GM12878 (cell line): Measurements from ENCODE around the gene CSNK1A1. TPM values are rescaled to one million over a fixed set of nuclear protein-coding genes. Genes with fewer than 3 reads are reported as not detected.

ENCODE experiments used
- ATAC-seq: fragments of 200-7000 bp; cut with Tn5 transposase; 3 replicates; pipeline ENCODE4 v1.9.1; 2020; ENCODE audit warnings: mild to moderate bottlenecking, moderate library complexity
- BruUV-seq: library from RNA; stranded (reverse); fragments of 400-500 nt; replicated peaks from 2 replicates; lab custom pipeline; 2021; lab: Mats Ljungman, UMichigan
- CTCF ChIA-PET: fragments of 300-600 bp; sonication (Branson Sonifier 250); formaldehyde crosslinking; extraction: SDS; loops from one replicate; lab custom pipeline; 2021; ENCODE audit warnings: inconsistent platforms; lab: Yijun Ruan, JAX
- POLR2A ChIA-PET: fragments of 350-600 bp; formaldehyde crosslinking; extraction: SDS; loops from one replicate; lab custom pipeline; 2021; ENCODE audit warnings: inconsistent platforms; lab: Charles Lee
- RAD21 ChIA-PET: fragments of 300-600 bp; sonication (Branson Sonifier 250); formaldehyde crosslinking; loops from one replicate; lab custom pipeline; 2023; ENCODE audit warnings: antibody characterized with exemption; ENCODE audit not compliant: unreplicated experiment; lab: Charles Lee
- SMC1A ChIA-PET: fragments of 300-600 bp; sonication (Branson Sonifier 250); formaldehyde crosslinking; loops from one replicate; lab custom pipeline; 2023; ENCODE audit not compliant: unreplicated experiment, uncharacterized antibody; lab: Charles Lee
- DNase-seq: peaks from one replicate; pipeline ENCODE4 v3.0.0-alpha.2; 2011; ENCODE audit warnings: low read depth, low spot score
- FAIRE-seq: peaks from 3 replicates; lab custom pipeline; 2011; peaks lifted over from hg19 to GRCh38; lab: Jason Lieb, UNC
- H2AFZ ChIP-seq: 2 replicates; pipeline ENCODE4 v1.6.0; 2011; ENCODE audit warnings: low read depth, low read length, control low read depth; ENCODE audit not compliant: control insufficient read depth
- H3K27ac ChIP-seq: 2 replicates; pipeline ENCODE4 v1.5.1; 2011; ENCODE audit warnings: control low read depth; ENCODE audit not compliant: control insufficient read depth, insufficient read depth
- H3K27me3 ChIP-seq, 2 experiments: replicated peaks in 1 of 2; 2 replicates each; pipeline versions ENCODE4 v1.6.0 to v1.6.1; 2011; ENCODE audit warnings: low read length in 1 of 2; ENCODE audit not compliant: control insufficient read depth in 2 of 2, insufficient read depth in 2 of 2
- H3K36me3 ChIP-seq, 2 experiments: 2 replicates each; pipeline ENCODE4 v1.5.1; 2011; ENCODE audit warnings: low read length in 1 of 2; ENCODE audit not compliant: control insufficient read depth in 2 of 2, insufficient read depth in 2 of 2
- H3K4me1 ChIP-seq: 2 replicates; pipeline ENCODE4 v1.6.1; 2011; ENCODE audit warnings: mild to moderate bottlenecking, low read length, moderate library complexity, mixed read lengths; ENCODE audit not compliant: control insufficient read depth, insufficient read depth
- H3K4me2 ChIP-seq: 2 replicates; pipeline ENCODE4 v1.6.0; 2011; ENCODE audit warnings: control low read depth; ENCODE audit not compliant: control insufficient read depth, insufficient read depth
- H3K4me3 ChIP-seq: fragments of 200-600 bp; sonication (generic); 2 replicates; pipeline ENCODE4 v1.5.1; 2016
- H3K79me2 ChIP-seq: 2 replicates; pipeline ENCODE4 v1.6.0; 2011; ENCODE audit warnings: low read length; ENCODE audit not compliant: control insufficient read depth, insufficient read depth
- H3K9ac ChIP-seq: 2 replicates; pipeline ENCODE4 v1.8.0; 2011; ENCODE audit warnings: low read length, control low read depth, mixed read lengths; ENCODE audit not compliant: control insufficient read depth, insufficient read depth
- H3K9me3 ChIP-seq: replicated peaks from 3 replicates; pipeline ENCODE4 v1.5.1; 2011; ENCODE audit warnings: mild to moderate bottlenecking, low read length; ENCODE audit not compliant: control insufficient read depth, insufficient read depth
- H4K20me1 ChIP-seq: 2 replicates; pipeline ENCODE4 v1.6.0; 2011; ENCODE audit not compliant: control insufficient read depth, insufficient read depth
- BHLHE40 ChIP-seq, 2 experiments: fragments of 450-650 bp in 1 of 2; IDR thresholded peaks; 2 replicates each; pipeline ENCODE4 v1.6.1; 2011 to 2017; ENCODE audit warnings: low read depth in 2 of 2, borderline replicate concordance in 1 of 2, improper control_type of control experiment in 1 of 2, low read length in 1 of 2, mild to moderate bottlenecking in 1 of 2
- CBX3 ChIP-seq: fragments of 200-600 bp; sonication (generic); IDR thresholded peaks from 2 replicates; pipeline ENCODE4 v1.6.1; 2016; ENCODE audit warnings: low read depth, borderline replicate concordance
- CEBPB ChIP-seq, 2 experiments: fragments of 150-350 bp in 1 of 2; IDR thresholded peaks; 2 replicates each; pipeline ENCODE4 v1.6.1; 2012 to 2014; ENCODE audit warnings: low read depth in 2 of 2, low read length in 2 of 2, borderline replicate concordance in 1 of 2, inconsistent platforms in 1 of 2
- DPF2 ChIP-seq: fragments of 450-650 bp; IDR thresholded peaks from 2 replicates; pipeline ENCODE4 v1.6.1; 2017; ENCODE audit warnings: mild to moderate bottlenecking
- EZH2 ChIP-seq: IDR thresholded peaks from 2 replicates; pipeline ENCODE4 v1.6.1; 2012; ENCODE audit warnings: low read depth, mild to moderate bottlenecking, control low read depth, inconsistent platforms, low read length, borderline replicate concordance; ENCODE audit not compliant: control insufficient read depth
- FOS ChIP-seq: IDR thresholded peaks from 3 replicates; pipeline ENCODE4 v1.6.1; 2011; ENCODE audit warnings: borderline replicate concordance; ENCODE audit not compliant: insufficient read length; ENCODE audit errors: extremely low read depth
- GABPA ChIP-seq: IDR thresholded peaks from 2 replicates; pipeline ENCODE4 v1.6.1; 2014; ENCODE audit warnings: antibody characterized with exemption, low read depth, mild to moderate bottlenecking, inconsistent platforms
- IRF5 ChIP-seq: fragments of 450-650 bp; IDR thresholded peaks from 2 replicates; pipeline ENCODE4 v1.6.1; 2017; ENCODE audit warnings: borderline replicate concordance
- MAX ChIP-seq: IDR thresholded peaks from 2 replicates; pipeline ENCODE4 v1.6.1; 2012; ENCODE audit warnings: low read depth, low read length, improper control_type of control experiment
- MTA3 ChIP-seq: IDR thresholded peaks from 2 replicates; pipeline ENCODE4 v1.6.1; 2012; ENCODE audit warnings: low read length, inconsistent platforms, borderline replicate concordance
- MXI1 ChIP-seq: fragments of 150-350 bp; IDR thresholded peaks from 2 replicates; pipeline ENCODE4 v1.6.1; 2011; ENCODE audit warnings: low read depth, mild to moderate bottlenecking, inconsistent platforms, low read length, improper control_type of control experiment
- POLR2A ChIP-seq: IDR thresholded peaks from 2 replicates; pipeline ENCODE4 v1.6.1; 2011; ENCODE audit warnings: low read depth, mild to moderate bottlenecking, low read length
- PRDM15 ChIP-seq: fragments of 450-650 bp; formaldehyde crosslinking; IDR thresholded peaks from 2 replicates; pipeline ENCODE4 v1.4.0; 2020; ENCODE audit warnings: mild to moderate bottlenecking, moderate library complexity
- RB1 ChIP-seq: fragments of 450-650 bp; formaldehyde crosslinking; IDR thresholded peaks from 2 replicates; pipeline ENCODE4 v1.6.1; 2017; ENCODE audit warnings: mild to moderate bottlenecking, borderline replicate concordance
- SMAD1 ChIP-seq: fragments of 450-650 bp; IDR thresholded peaks from 2 replicates; pipeline ENCODE4 v1.6.1; 2018; ENCODE audit warnings: mild to moderate bottlenecking, low read depth; ENCODE audit not compliant: partially characterized antibody
- SMARCA5 ChIP-seq: fragments of 450-650 bp; IDR thresholded peaks from 2 replicates; pipeline ENCODE4 v1.6.1; 2017; ENCODE audit warnings: mild to moderate bottlenecking
- SUPT20H ChIP-seq: IDR thresholded peaks from 2 replicates; pipeline ENCODE4 v1.6.1; 2011; ENCODE audit warnings: low read depth, mild to moderate bottlenecking, low read length, moderate library complexity, borderline replicate concordance; ENCODE audit not compliant: control insufficient read depth
- WGBS: methylation state at CpG from one replicate; pipeline ENCODE4 v1.1.6; 2016; ENCODE audit warnings: low lambda C conversion rate; ENCODE audit not compliant: insufficient replicate concordance, insufficient coverage; ENCODE audit errors: missing lambda C conversion rate; 5-methylcytosine and 5-hydroxymethylcytosine counted together
- in situ Hi-C: fragments of 300-500 bp; cut with MboI; formaldehyde crosslinking; loops from 9 replicates; pipeline ENCODE4 v1.14.3; 2018; ENCODE audit warnings: mixed read lengths
- intact Hi-C: fragments of 100-400 bp; cut with micrococcal nuclease; formaldehyde crosslinking; loops from one replicate; pipeline ENCODE4 v1.14.2; 2022; ENCODE audit not compliant: unreplicated experiment
- polyA plus RNA-seq, 11 experiments: library from polyadenylated mRNA; depleted of rRNA in 4 of 11; unstranded in 6 of 11; stranded (reverse) in 5 of 11; fragments of >200 nt; fragmentation: Nextera tagmentation in 4 of 11; fragmentation: Illumina TruSeq in 1 of 11; extraction: Ambion mirVana in 4 of 11; extraction: Trizol in 1 of 11; gene quantifications; 1 replicate in 1 of 11; 2 replicates in 10 of 11; pipeline versions ENCODE4 v1.2.1 to v1.2.3, GENCODE V29; 2011 to 2016; ENCODE audit warnings: inconsistent platforms in 2 of 11, missing spikeins in 2 of 11, low read depth in 1 of 11
- total RNA-seq, 4 experiments: library from RNA; depleted of rRNA in 3 of 4; stranded (reverse); fragments of >200 nt in 3 of 4; fragmentation: Illumina TruSeq in 1 of 4; extraction: Trizol in 1 of 4; gene quantifications; 2 replicates each; pipeline versions ENCODE4 v1.2.1 to v1.2.3, GENCODE V29; 2013 to 2021

CSNK1A1 gene
- total and polyA plus RNA-seq, 10 of the 15 experiments (the other 5 are each of a cell fraction or from before 2014, with no cell fraction given), result 53.3 to 155 (median 133) TPM

- ATAC-seq, result no peak
- Histone ChIP-seq H3K4me2 (no peak overlapping the region), H4K20me1 (no peaks in the 10 kb centered on the region), H3K27me3 (no peaks in the 10 kb centered on the region), H3K27ac (no peak overlapping the region), H3K9me3 (no peaks in the 10 kb centered on the region), H3K4me1 (no peaks in the 10 kb centered on the region), H3K36me3 (peaks cover 2 to 25% of the 10 kb centered on the region in 2 experiments), H3K4me3 (no peak overlapping the region), H3K79me2 (no peaks in the 10 kb centered on the region), H2AFZ (no peak overlapping the region), H3K9ac (no peak overlapping the region)
- ChIA-PET POLR2A (interaction anchor here (0.6 to 1.1 kb wide), 2 partner anchors 10 to 227 kb away, joined by 3 read pairs; no protein-coding TSS in a partner anchor), CTCF (interaction anchor here (1.2 to 1.4 kb wide), 2 partner anchors 20 to 24 kb away, joined by 3 to 4 read pairs; no protein-coding TSS in a partner anchor), RAD21 (interaction anchor here (0.6 kb wide), 1 partner anchor 30 kb away, joined by 3 read pairs; no protein-coding TSS in a partner anchor), SMC1A (interaction anchor here (0.6 to 0.9 kb wide), 2 partner anchors 12 to 53 kb away, joined by 3 to 4 read pairs; no protein-coding TSS in a partner anchor)
- BruUV-seq, result no TSS peak
- WGBS, result 82% methylated on average over 3 of the region's 3 CpGs
- intact Hi-C loops, result no loop called here
- no peak for FAIRE-seq
- DNase-seq, result no peak
- in situ Hi-C loops, result no loop called here
- TF ChIP-seq FOS, result no peak
- no peak for TF ChIP-seq CBX3
- no peak for TF ChIP-seq MTA3
- TF ChIP-seq CEBPB (IDR thresholded peaks at IDR 0.05; ENCODE audit: borderline replicate concordance in 1 of 2, low read depth in 2 of 2, low read length in 2 of 2), result no peak
- TF ChIP-seq SMARCA5, result no peak
- TF ChIP-seq IRF5, result no peak
- TF ChIP-seq DPF2, result no peak
- no peak for TF ChIP-seq SMAD1
- TF ChIP-seq POLR2A, result no peak
- TF ChIP-seq MXI1, result no peak
- TF ChIP-seq SUPT20H, result no peak
- TF ChIP-seq PRDM15 (CRISPR knock-in tag), result no peak
- no peak for TF ChIP-seq EZH2
- TF ChIP-seq RB1, result no peak
- no peak for TF ChIP-seq BHLHE40 (IDR thresholded peaks at IDR 0.05; ENCODE audit: borderline replicate concordance in 1 of 2, low read depth in 2 of 2, low read length in 1 of 2)
- no peak for TF ChIP-seq GABPA
- no peak for TF ChIP-seq MAX
These were observed 53.9 kb downstream of the CSNK1A1 start for GRCh38 chr5:149497357-149497756.
